ENCODE data around the gene FRMPD1.
"Not testable (repeated sequence)": the region's sequence is repeated elsewhere in the genome, so short reads cannot be mapped to it uniquely, and the experiment has no call there.

- not testable (repeated sequence) for TF ChIP-seq POLR2A (IDR thresholded peaks at IDR 0.05; ENCODE audit: low read depth, low read length); POLR2AphosphoS5 (IDR thresholded peaks at IDR 0.05; ENCODE audit: low read depth, low read length); TAF1 (IDR thresholded peaks at IDR 0.05; ENCODE audit: borderline replicate concordance, low read depth, low read length)
Measured at GRCh38 chr9:37752112-37752511, 101.4 kb downstream of the FRMPD1 start.

Data from GM12892 (cell line).